Activated T-helper 1 cell treated with anti-CD3 and anti-CD28 coated beads, Interleukin-12 subunit alpha, Interleukin-12 subunit beta, Interleukin-2, Interleukin-4 antibody, amounts not matched to agents 30 ng/mL and 10 ng/mL and 1 ng/mL, durations not matched to agents 14 hours and 24 hours and 36 hours (primary cell): Measurements from ENCODE around the gene TOP2A. TPM values are rescaled to one million over a fixed set of nuclear protein-coding genes. Genes with fewer than 3 reads are reported as not detected.

Experiments used
- DNase-seq: peaks from one replicate; pipeline ENCODE4 v3.0.0; 2021; ENCODE audit warnings: low spot score
- H3K27ac Mint-ChIP-seq: one replicate; pipeline ENCODE4 v1.8.0; 2021; ENCODE audit warnings: mild to moderate bottlenecking, mixed read lengths
- H3K27me3 Mint-ChIP-seq: one replicate; pipeline ENCODE4 v1.8.0; 2022; ENCODE audit warnings: mild to moderate bottlenecking, moderate library complexity, mixed read lengths; ENCODE audit not compliant: insufficient read depth
- H3K36me3 Mint-ChIP-seq: one replicate; pipeline ENCODE4 v1.8.0; 2021; ENCODE audit warnings: low read depth, mixed read lengths
- H3K4me1 Mint-ChIP-seq: one replicate; pipeline ENCODE4 v1.8.0; 2021; ENCODE audit warnings: low read depth, mixed read lengths
- H3K4me3 Mint-ChIP-seq: one replicate; pipeline ENCODE4 v1.8.0; 2021; ENCODE audit warnings: mild to moderate bottlenecking, moderate library complexity, mixed read lengths
- H3K9me3 Mint-ChIP-seq: one replicate; pipeline ENCODE4 v1.8.0; 2021; ENCODE audit warnings: mixed read lengths
- intact Hi-C: fragments of 100-400 bp; cut with micrococcal nuclease; formaldehyde crosslinking; loops from one replicate; pipeline ENCODE4 v1.15.1; 2024
- total RNA-seq: library from RNA; stranded (reverse); gene quantifications from 2 replicates; pipeline ENCODE4 v1.2.3, GENCODE V29; 2022

Gene TOP2A
- total RNA-seq, 1 donor from 2014 or later = 161 TPM

- Mint-ChIP-seq H3K4me3 (no peak overlapping the region), H3K4me1 (peaks cover 66% of the 10 kb centered on the region), H3K9me3 (no peaks in the 10 kb centered on the region), H3K27ac (no peak overlapping the region), H3K36me3 (peaks cover 17% of the 10 kb centered on the region), H3K27me3 (no peaks in the 10 kb centered on the region)
- DNase-seq = no peak
- intact Hi-C loops = loop anchor here (5.0 kb wide), 1 partner anchor 159 kb away; no protein-coding TSS in a partner anchor
These were observed 31.1 kb upstream of the TOP2A start for GRCh38 chr17:40448639-40449261.

- H3K4me1 Mint-ChIP-seq = peaks cover 66% of the 10 kb centered on the region
- no peaks in the 10 kb centered on the region for H3K9me3 Mint-ChIP-seq
- peaks cover 13% of the 10 kb centered on the region for H3K36me3 Mint-ChIP-seq
- no peak for DNase-seq
- peak overlapping the region; percentile 1 for H3K27ac Mint-ChIP-seq
- intact Hi-C loops = loop anchor here (5.0 kb wide), 1 partner anchor 159 kb away; no protein-coding TSS in a partner anchor
- peak overlapping the region; percentile 28 for H3K4me3 Mint-ChIP-seq
- no peaks in the 10 kb centered on the region for H3K27me3 Mint-ChIP-seq
These were observed 30.5 kb upstream of the TOP2A start for GRCh38 chr17:40448213-40448638.

DNA sequence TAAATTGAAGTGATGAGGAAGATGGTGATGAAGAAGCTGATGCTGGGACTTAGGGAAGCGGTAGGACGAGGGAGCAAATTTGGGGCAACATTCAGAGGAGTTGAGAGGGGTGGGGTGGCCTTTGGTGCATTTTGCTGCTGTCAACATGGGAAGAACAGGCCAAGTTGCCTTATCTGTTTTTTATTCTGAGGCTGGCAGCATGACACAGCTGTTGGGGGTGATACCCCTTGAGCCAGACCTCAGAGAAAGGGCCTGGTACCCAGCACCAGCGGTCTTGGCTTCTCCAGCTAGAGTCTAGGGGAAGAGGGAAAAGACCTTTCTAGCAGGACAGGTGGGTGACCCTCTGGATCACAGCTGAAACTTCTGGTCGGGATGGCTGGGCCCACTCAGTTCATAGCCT lies 30.1 kb upstream of the TOP2A start:
- Mint-ChIP-seq H3K4me1 (peaks cover 66% of the 10 kb centered on the region), H3K27ac (peak overlapping the region; percentile 1), H3K36me3 (peaks cover 9% of the 10 kb centered on the region), H3K4me3 (peak overlapping the region; percentile 28), H3K27me3 (no peaks in the 10 kb centered on the region), H3K9me3 (no peaks in the 10 kb centered on the region)
- intact Hi-C loops = loop anchor here (5.0 kb wide), 1 partner anchor 159 kb away; no protein-coding TSS in a partner anchor
- DNase-seq = no peak

- peaks cover 6% of the 10 kb centered on the region for H3K36me3 Mint-ChIP-seq
- no peak for DNase-seq
- no peak overlapping the region for H3K27ac Mint-ChIP-seq
- H3K4me1 Mint-ChIP-seq = peaks cover 66% of the 10 kb centered on the region
- intact Hi-C loops = loop anchor here (5.0 kb wide), 1 partner anchor 160 kb away; no protein-coding TSS in a partner anchor
- H3K4me3 Mint-ChIP-seq = peak overlapping the region; percentile 19
- H3K27me3 Mint-ChIP-seq = no peaks in the 10 kb centered on the region
- no peaks in the 10 kb centered on the region for H3K9me3 Mint-ChIP-seq
These were observed 29.5 kb upstream of the TOP2A start for GRCh38 chr17:40447148-40447644.

DNA sequence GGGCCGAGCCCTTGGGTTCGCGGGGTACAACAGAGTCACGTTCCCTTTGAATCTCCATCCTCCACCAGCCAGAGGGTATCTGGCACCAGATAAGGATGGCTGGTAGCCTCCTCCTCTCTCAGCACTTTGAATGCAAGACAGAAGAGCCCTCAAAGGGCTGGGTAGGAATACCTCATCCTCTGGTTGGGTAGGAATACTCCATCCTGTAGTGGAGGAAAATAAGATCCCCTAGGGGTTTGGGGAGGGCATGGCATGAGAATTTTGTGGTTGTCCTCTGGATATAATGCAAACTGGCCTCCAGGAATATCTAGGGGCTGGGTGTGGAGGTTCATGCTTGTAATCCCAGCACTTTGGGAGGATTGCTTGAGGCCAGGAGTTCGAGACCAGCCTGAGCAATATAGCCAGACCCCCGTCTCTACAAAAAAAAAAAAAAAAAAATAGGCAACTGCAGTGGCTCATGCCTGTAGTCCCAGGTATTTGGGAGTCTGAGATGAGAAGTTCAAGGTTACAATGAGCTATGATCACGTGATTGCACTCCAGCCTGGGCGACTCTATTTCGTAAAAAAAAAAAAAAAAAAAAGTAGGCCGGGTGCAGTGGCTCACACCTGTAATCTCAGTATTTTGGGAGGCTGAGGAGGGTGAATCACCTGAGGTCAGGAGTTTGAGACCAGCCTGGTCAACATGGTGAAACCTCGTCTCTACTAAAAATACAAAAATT lies 28.2 kb upstream of the TOP2A start:
- H3K4me1 Mint-ChIP-seq = peaks cover 64% of the 10 kb centered on the region
- H3K36me3 Mint-ChIP-seq = peaks cover 3% of the 10 kb centered on the region
- no peak for DNase-seq
- peak overlapping the region; percentile 90 for H3K27ac Mint-ChIP-seq
- H3K4me3 Mint-ChIP-seq = peak overlapping the region; percentile 80
- H3K27me3 Mint-ChIP-seq = peaks cover 2% of the 10 kb centered on the region
- intact Hi-C loops = loop anchor here (1.0 to 5.0 kb wide), 5 partner anchors 19 to 161 kb away; no protein-coding TSS in a partner anchor
- H3K9me3 Mint-ChIP-seq = no peaks in the 10 kb centered on the region

- peak overlapping the region; percentile 80 for H3K4me3 Mint-ChIP-seq
- H3K4me1 Mint-ChIP-seq = peaks cover 62% of the 10 kb centered on the region
- H3K27me3 Mint-ChIP-seq = peaks cover 5% of the 10 kb centered on the region
- no peak for DNase-seq
- H3K9me3 Mint-ChIP-seq = no peaks in the 10 kb centered on the region
- peak overlapping the region; percentile 90 for H3K27ac Mint-ChIP-seq
- intact Hi-C loops = loop anchor here (1.0 kb wide), 4 partner anchors 26 to 116 kb away; no protein-coding TSS in a partner anchor
- H3K36me3 Mint-ChIP-seq = no peaks in the 10 kb centered on the region
These were observed 26.5 kb upstream of the TOP2A start for GRCh38 chr17:40443988-40444899.

GRCh38 chr17:40443196-40443987 lies 25.7 kb upstream of the TOP2A start, which contains the start of gene IGFBP4:
TSS of gene IGFBP4 (plus strand) at chr17:40443450. CDS start at chr17:40443736, 286 bp downstream.
- peaks cover 7% of the 10 kb centered on the region for H3K27me3 Mint-ChIP-seq
- peak within 1 kb of the TSS; percentile 90 for H3K27ac Mint-ChIP-seq
- H3K9me3 Mint-ChIP-seq = no peaks in the 10 kb centered on the region
- DNase-seq = peak; percentile 63
- intact Hi-C loops = loop anchor here (1.0 kb wide), 3 partner anchors 25 to 85 kb away; no protein-coding TSS in a partner anchor
- H3K4me3 Mint-ChIP-seq = peak within 1 kb of the TSS; percentile 80
- peaks cover 62% of the 10 kb centered on the region for H3K4me1 Mint-ChIP-seq
- H3K36me3 Mint-ChIP-seq = no peaks in the 10 kb centered on the region

- intact Hi-C loops = loop anchor here (1.0 kb wide), 3 partner anchors 24 to 84 kb away; no protein-coding TSS in a partner anchor
- Mint-ChIP-seq H3K27me3 (peaks cover 7% of the 10 kb centered on the region), H3K4me1 (peaks cover 54% of the 10 kb centered on the region), H3K9me3 (no peaks in the 10 kb centered on the region), H3K27ac (no peak overlapping the region), H3K36me3 (no peaks in the 10 kb centered on the region), H3K4me3 (peak overlapping the region; percentile 77)
- DNase-seq = no peak
These were observed 24.9 kb upstream of the TOP2A start for GRCh38 chr17:40442392-40443195.

- no peaks in the 10 kb centered on the region for H3K36me3 Mint-ChIP-seq
- DNase-seq = no peak
- no peak overlapping the region for H3K4me3 Mint-ChIP-seq
- H3K27me3 Mint-ChIP-seq = peaks cover 13% of the 10 kb centered on the region
- peaks cover 37% of the 10 kb centered on the region for H3K4me1 Mint-ChIP-seq
- no peak overlapping the region for H3K27ac Mint-ChIP-seq
- H3K9me3 Mint-ChIP-seq = no peaks in the 10 kb centered on the region
- intact Hi-C loops = no loop called here
These were observed 22.5 kb upstream of the TOP2A start for GRCh38 chr17:40440166-40440565.

- Mint-ChIP-seq H3K4me1 (peaks cover 31% of the 10 kb centered on the region), H3K9me3 (no peaks in the 10 kb centered on the region), H3K36me3 (no peaks in the 10 kb centered on the region), H3K27ac (no peak overlapping the region), H3K27me3 (peaks cover 14% of the 10 kb centered on the region), H3K4me3 (no peak overlapping the region)
- intact Hi-C loops = no loop called here
- no peak for DNase-seq
These were observed 19.5 kb upstream of the TOP2A start for GRCh38 chr17:40437095-40437732.

DNA sequence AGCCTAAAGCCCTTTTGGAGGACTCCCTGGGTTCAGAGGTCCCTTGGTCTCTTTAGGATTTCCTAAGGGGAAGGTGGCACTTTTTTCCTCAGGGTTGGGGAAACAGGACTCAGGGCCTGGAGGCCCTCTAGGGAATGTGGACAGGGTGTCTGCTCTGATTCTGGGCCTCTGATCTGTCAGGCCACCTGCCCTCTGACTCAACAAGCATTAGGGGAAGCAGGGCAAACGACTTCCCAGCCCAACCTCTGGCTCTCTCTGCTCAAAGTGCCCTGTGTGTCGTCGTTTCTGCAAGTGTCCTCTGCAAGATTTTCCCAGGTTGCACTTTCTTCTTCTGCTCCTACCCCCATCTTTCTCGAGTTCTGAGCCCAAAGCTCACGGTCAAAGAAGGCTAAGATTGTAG lies 18.9 kb upstream of the TOP2A start:
- no peaks in the 10 kb centered on the region for H3K36me3 Mint-ChIP-seq

More for the DNA sequence above, 18.9 kb upstream of the TOP2A start:
- Mint-ChIP-seq H3K27me3 (peaks cover 17% of the 10 kb centered on the region), H3K9me3 (no peaks in the 10 kb centered on the region), H3K4me1 (peaks cover 35% of the 10 kb centered on the region), H3K27ac (no peak overlapping the region), H3K4me3 (no peak overlapping the region)
- no peak for DNase-seq
- intact Hi-C loops = no loop called here
